SK-N-SH treated with all-trans-retinoic acid at 6 μM for 48 hours (cell line): ENCODE results near the gene IFNG-AS1.

Experiments
- ATAC-seq: fragments of 200-7000 bp; cut with Tn5 transposase; 3 replicates; pipeline ENCODE4 v1.9.1; 2020; ENCODE audit warnings: mild to moderate bottlenecking, moderate library complexity
- ARNTL ChIP-seq: fragments of 450-650 bp; formaldehyde crosslinking; IDR thresholded peaks from 2 replicates; pipeline ENCODE4 v1.5.0; 2020; ENCODE audit warnings: low read depth, mild to moderate bottlenecking, moderate library complexity, borderline replicate concordance
- BACH2 ChIP-seq: fragments of 250-450 bp; sonication (Bioruptor Pico); IDR thresholded peaks from 2 replicates; pipeline ENCODE4 v1.9.0; 2021; ENCODE audit warnings: mild to moderate bottlenecking, borderline replicate concordance
- CSDC2 ChIP-seq: fragments of 250-450 bp; sonication (Bioruptor Pico); IDR thresholded peaks from 2 replicates; pipeline ENCODE4 v1.5.0; 2020; ENCODE audit warnings: mild to moderate bottlenecking, moderate library complexity
- ESRRG ChIP-seq: fragments of 250-450 bp; sonication (Bioruptor Pico); IDR thresholded peaks from 2 replicates; pipeline ENCODE4 v1.6.1; 2021; ENCODE audit warnings: mild to moderate bottlenecking
- GLIS3 ChIP-seq: fragments of 250-450 bp; sonication (Bioruptor Pico); IDR thresholded peaks from 2 replicates; pipeline ENCODE4 v1.5.0; 2020; ENCODE audit warnings: mild to moderate bottlenecking, moderate library complexity
- ISL1 ChIP-seq: fragments of 250-450 bp; sonication (Bioruptor Pico); IDR thresholded peaks from 2 replicates; pipeline ENCODE4 v2.1.2; 2022; ENCODE audit warnings: mild to moderate bottlenecking, moderate library complexity
- OSR1 ChIP-seq: fragments of 250-450 bp; sonication (Bioruptor Pico); IDR thresholded peaks from 2 replicates; pipeline ENCODE4 v1.8.0; 2022; ENCODE audit warnings: moderate library complexity, mild to moderate bottlenecking, inconsistent platforms
- PPARA ChIP-seq: fragments of 250-450 bp; sonication (Bioruptor Pico); IDR thresholded peaks from 2 replicates; pipeline ENCODE4 v1.5.0; 2020; ENCODE audit warnings: mild to moderate bottlenecking, borderline replicate concordance
- RARB ChIP-seq: fragments of 250-450 bp; sonication (Bioruptor Pico); IDR thresholded peaks from 2 replicates; pipeline ENCODE4 v1.8.0; 2021; ENCODE audit warnings: mild to moderate bottlenecking, moderate library complexity
- SNAI2 ChIP-seq: fragments of 250-450 bp; sonication (Bioruptor Pico); IDR thresholded peaks from 2 replicates; pipeline ENCODE4 v1.5.0; 2020; ENCODE audit warnings: mild to moderate bottlenecking, moderate library complexity
- TCF4 ChIP-seq: fragments of 250-450 bp; sonication (Bioruptor Pico); IDR thresholded peaks from 2 replicates; pipeline ENCODE4 v1.8.0; 2021; ENCODE audit warnings: mild to moderate bottlenecking, moderate library complexity, borderline replicate concordance
- TOX ChIP-seq: fragments of 250-450 bp; sonication (Bioruptor Pico); IDR thresholded peaks from 2 replicates; pipeline ENCODE4 v1.8.0; 2021; ENCODE audit warnings: mild to moderate bottlenecking, moderate library complexity, borderline replicate concordance
- ZC3H10 ChIP-seq: fragments of 250-450 bp; sonication (Bioruptor Pico); IDR thresholded peaks from 2 replicates; pipeline ENCODE4 v1.5.1; 2021; ENCODE audit warnings: mild to moderate bottlenecking, moderate library complexity
- ZFP3 ChIP-seq: fragments of 250-450 bp; sonication (Bioruptor Pico); IDR thresholded peaks from 2 replicates; pipeline ENCODE4 v1.5.0; 2020; ENCODE audit warnings: mild to moderate bottlenecking, moderate library complexity
- ZFP30 ChIP-seq: fragments of 450-650 bp; formaldehyde crosslinking; IDR thresholded peaks from 2 replicates; pipeline ENCODE4 v1.5.0; 2022; ENCODE audit warnings: mild to moderate bottlenecking, moderate library complexity
- ZNF565 ChIP-seq: fragments of 450-650 bp; formaldehyde crosslinking; conservative IDR thresholded peaks from 2 replicates; pipeline ENCODE4 v1.5.0; 2020; ENCODE audit warnings: low read depth, mild to moderate bottlenecking, moderate library complexity
- ZNF70 ChIP-seq: fragments of 450-650 bp; formaldehyde crosslinking; IDR thresholded peaks from 2 replicates; pipeline ENCODE4 v1.5.0; 2020; ENCODE audit warnings: mild to moderate bottlenecking, moderate library complexity
- ZNF8 ChIP-seq: fragments of 450-650 bp; formaldehyde crosslinking; IDR thresholded peaks from 2 replicates; pipeline ENCODE4 v1.5.0; 2020; ENCODE audit warnings: mild to moderate bottlenecking, moderate library complexity
- TF ChIP-seq, protein P1 (sequence below): fragments of 250-450 bp; sonication (Bioruptor Pico); IDR thresholded peaks from 2 replicates; pipeline ENCODE4 v1.5.1; 2021; ENCODE audit warnings: mild to moderate bottlenecking, moderate library complexity
- TF ChIP-seq, protein P2 (sequence below): fragments of 250-450 bp; sonication (Bioruptor Pico); IDR thresholded peaks from 2 replicates; pipeline ENCODE4 v1.8.0; 2021; ENCODE audit warnings: low read depth, mild to moderate bottlenecking, moderate library complexity, borderline replicate concordance
- TF ChIP-seq, protein P3 (sequence below): fragments of 250-450 bp; sonication (Bioruptor Pico); IDR thresholded peaks from 2 replicates; pipeline ENCODE4 v1.5.1; 2020; ENCODE audit warnings: low read depth, mild to moderate bottlenecking, moderate library complexity
- TF ChIP-seq, protein P4 (sequence below): fragments of 250-450 bp; sonication (Bioruptor Pico); IDR thresholded peaks from 2 replicates; pipeline ENCODE4 v1.8.0; 2020; ENCODE audit warnings: mild to moderate bottlenecking, moderate library complexity, borderline replicate concordance

The IFNG-AS1 gene

DNA sequence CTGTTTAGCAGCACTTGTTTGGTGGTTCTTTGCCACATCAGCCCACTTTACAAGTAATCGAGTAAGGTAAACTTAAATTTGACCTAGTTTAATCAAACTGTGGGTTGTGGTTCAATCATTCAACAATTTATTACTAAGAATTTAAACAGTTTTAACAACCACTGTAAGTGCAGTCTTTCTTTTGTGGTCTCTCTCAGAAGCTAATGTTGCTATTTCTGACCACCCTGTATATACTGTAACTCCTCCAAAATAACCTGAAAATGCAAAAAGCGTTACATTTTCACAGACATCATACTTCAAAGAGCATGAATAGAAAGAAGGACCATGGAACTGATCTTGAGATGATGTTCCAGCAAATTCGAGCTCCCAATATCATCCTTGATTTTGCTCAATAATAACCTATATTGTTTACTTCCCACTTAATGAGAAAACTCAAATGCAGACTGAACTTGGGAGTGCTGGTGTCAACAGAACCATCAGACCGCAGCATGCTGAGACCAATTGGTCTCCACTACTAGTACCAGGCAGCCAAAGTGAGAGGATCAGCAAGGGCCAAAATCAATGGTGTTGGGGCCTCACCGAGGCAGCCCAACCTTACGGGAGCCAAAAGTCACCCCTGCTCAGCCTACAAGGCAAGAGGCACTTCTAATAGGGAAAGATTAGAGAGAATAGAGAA, 22.1 kb downstream of the IFNG-AS1 start:
- no peak for ATAC-seq
- TF ChIP-seq BACH2 (CRISPR knock-in tag) = no peak
- TF ChIP-seq GLIS3 (CRISPR knock-in tag) = no peak
- TF ChIP-seq TCF4 (CRISPR knock-in tag) = no peak
- TF ChIP-seq ZFP30 (CRISPR knock-in tag) = no peak
- TF ChIP-seq ESRRG (CRISPR knock-in tag) = no peak
- no peak for TF ChIP-seq ARNTL
- TF ChIP-seq ZNF8 (CRISPR knock-in tag) = no peak
- no peak for TF ChIP-seq PPARA (CRISPR knock-in tag)
- no peak for TF ChIP-seq ZNF565 (CRISPR knock-in tag)
- TF ChIP-seq ZNF70 (CRISPR knock-in tag) = no peak
- TF ChIP-seq, protein P1, sequence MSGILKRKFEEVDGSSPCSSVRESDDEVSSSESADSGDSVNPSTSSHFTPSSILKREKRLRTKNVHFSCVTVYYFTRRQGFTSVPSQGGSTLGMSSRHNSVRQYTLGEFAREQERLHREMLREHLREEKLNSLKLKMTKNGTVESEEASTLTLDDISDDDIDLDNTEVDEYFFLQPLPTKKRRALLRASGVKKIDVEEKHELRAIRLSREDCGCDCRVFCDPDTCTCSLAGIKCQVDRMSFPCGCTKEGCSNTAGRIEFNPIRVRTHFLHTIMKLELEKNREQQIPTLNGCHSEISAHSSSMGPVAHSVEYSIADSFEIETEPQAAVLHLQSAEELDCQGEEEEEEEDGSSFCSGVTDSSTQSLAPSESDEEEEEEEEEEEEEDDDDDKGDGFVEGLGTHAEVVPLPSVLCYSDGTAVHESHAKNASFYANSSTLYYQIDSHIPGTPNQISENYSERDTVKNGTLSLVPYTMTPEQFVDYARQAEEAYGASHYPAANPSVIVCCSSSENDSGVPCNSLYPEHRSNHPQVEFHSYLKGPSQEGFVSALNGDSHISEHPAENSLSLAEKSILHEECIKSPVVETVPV (CRISPR knock-in tag) = no peak
- no peak for TF ChIP-seq OSR1
- TF ChIP-seq ZFP3 (CRISPR knock-in tag) = no peak
- TF ChIP-seq, protein P2, sequence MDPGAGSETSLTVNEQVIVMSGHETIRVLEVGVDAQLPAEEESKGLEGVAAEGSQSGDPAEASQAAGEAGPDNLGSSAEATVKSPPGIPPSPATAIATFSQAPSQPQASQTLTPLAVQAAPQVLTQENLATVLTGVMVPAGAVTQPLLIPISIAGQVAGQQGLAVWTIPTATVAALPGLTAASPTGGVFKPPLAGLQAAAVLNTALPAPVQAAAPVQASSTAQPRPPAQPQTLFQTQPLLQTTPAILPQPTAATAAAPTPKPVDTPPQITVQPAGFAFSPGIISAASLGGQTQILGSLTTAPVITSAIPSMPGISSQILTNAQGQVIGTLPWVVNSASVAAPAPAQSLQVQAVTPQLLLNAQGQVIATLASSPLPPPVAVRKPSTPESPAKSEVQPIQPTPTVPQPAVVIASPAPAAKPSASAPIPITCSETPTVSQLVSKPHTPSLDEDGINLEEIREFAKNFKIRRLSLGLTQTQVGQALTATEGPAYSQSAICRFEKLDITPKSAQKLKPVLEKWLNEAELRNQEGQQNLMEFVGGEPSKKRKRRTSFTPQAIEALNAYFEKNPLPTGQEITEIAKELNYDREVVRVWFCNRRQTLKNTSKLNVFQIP = no peak
- no peak for TF ChIP-seq ZC3H10
- no peak for TF ChIP-seq TOX
- no peak for TF ChIP-seq RARB (CRISPR knock-in tag)
- TF ChIP-seq, protein P3, sequence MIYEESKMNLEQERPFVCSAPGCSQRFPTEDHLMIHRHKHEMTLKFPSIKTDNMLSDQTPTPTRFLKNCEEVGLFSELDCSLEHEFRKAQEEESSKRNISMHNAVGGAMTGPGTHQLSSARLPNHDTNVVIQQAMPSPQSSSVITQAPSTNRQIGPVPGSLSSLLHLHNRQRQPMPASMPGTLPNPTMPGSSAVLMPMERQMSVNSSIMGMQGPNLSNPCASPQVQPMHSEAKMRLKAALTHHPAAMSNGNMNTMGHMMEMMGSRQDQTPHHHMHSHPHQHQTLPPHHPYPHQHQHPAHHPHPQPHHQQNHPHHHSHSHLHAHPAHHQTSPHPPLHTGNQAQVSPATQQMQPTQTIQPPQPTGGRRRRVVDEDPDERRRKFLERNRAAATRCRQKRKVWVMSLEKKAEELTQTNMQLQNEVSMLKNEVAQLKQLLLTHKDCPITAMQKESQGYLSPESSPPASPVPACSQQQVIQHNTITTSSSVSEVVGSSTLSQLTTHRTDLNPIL = no peak
- TF ChIP-seq SNAI2 (CRISPR knock-in tag) = no peak
- no peak for TF ChIP-seq CSDC2

DNA sequence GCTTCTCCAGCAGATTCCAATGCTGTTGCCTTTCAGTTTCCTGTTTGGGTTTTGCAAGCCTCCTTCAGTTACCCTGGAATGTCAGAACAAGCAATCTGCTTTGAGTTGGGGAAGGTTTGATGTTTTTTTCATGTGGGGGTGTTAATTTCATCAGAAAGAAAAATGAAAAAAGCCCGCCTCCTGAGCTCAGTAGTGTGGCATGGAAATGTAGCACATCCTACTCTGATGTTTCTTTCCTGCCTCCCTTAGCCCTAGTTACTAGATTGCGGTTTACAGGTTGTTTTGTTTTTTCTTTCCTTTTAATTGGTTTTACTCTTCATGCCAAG, 22.6 kb downstream of the IFNG-AS1 start:
- no peak for TF ChIP-seq ZFP3 (CRISPR knock-in tag)
- TF ChIP-seq TOX = no peak
- TF ChIP-seq TCF4 (CRISPR knock-in tag) = no peak
- TF ChIP-seq, protein P2 = no peak
- TF ChIP-seq ESRRG (CRISPR knock-in tag) = no peak
- no peak for TF ChIP-seq PPARA (CRISPR knock-in tag)
- no peak for TF ChIP-seq ZNF70 (CRISPR knock-in tag)
- no peak for TF ChIP-seq GLIS3 (CRISPR knock-in tag)
- no peak for TF ChIP-seq ZNF8 (CRISPR knock-in tag)
- TF ChIP-seq, protein P4, sequence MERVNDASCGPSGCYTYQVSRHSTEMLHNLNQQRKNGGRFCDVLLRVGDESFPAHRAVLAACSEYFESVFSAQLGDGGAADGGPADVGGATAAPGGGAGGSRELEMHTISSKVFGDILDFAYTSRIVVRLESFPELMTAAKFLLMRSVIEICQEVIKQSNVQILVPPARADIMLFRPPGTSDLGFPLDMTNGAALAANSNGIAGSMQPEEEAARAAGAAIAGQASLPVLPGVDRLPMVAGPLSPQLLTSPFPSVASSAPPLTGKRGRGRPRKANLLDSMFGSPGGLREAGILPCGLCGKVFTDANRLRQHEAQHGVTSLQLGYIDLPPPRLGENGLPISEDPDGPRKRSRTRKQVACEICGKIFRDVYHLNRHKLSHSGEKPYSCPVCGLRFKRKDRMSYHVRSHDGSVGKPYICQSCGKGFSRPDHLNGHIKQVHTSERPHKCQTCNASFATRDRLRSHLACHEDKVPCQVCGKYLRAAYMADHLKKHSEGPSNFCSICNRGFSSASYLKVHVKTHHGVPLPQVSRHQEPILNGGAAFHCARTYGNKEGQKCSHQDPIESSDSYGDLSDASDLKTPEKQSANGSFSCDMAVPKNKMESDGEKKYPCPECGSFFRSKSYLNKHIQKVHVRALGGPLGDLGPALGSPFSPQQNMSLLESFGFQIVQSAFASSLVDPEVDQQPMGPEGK (CRISPR knock-in tag) = no peak
- TF ChIP-seq ISL1 (CRISPR knock-in tag) = no peak
- ATAC-seq = no peak

DNA sequence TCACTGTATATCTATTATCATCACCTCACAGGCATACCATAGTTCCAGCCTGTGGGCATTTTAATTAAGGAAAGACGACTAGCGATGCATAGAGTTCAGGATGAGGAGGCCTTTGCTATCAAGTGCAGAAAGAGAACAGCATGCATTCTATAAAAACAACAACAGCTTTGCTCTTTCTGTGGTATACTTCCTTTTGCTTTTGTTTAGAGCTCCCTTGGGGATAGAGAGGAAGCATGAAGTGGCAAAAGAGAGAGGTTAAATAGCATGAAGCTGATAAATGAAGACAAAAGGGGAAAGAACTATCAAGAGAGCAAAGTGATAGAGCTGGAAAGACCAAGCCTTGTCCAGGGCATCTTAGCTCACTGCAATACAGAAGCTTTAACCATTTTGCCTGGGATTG, 23.5 kb downstream of the IFNG-AS1 start:
- no peak for ATAC-seq

More for the DNA sequence above, 23.5 kb downstream of the IFNG-AS1 start:
- TF ChIP-seq, protein P2 = no peak
- no peak for TF ChIP-seq ESRRG (CRISPR knock-in tag)
- TF ChIP-seq CSDC2 = no peak
